COR-L47 (cell line): Measurements from ENCODE around the gene AGBL4.
A peak's percentile ranks its signal among the peaks of the same experiment; 100 is the strongest.

Source experiments
- DNase-seq: peaks from one replicate; lab custom pipeline; 2025; lab: John Stamatoyannopoulos, UW

Gene AGBL4

GRCh38 chr1:48887796-48888195 is 1136.0 kb downstream of the AGBL4 start:
- DNase-seq: no peak

- DNase-seq: no peak
Observed at GRCh38 chr1:48882020-48882419, 1141.7 kb downstream of the AGBL4 start.

- DNase-seq: no peak
Observed at GRCh38 chr1:48878191-48878940, 1145.4 kb downstream of the AGBL4 start.

GRCh38 chr1:48876330-48876785 is 1147.4 kb downstream of the AGBL4 start:
- DNase-seq: no peak

GRCh38 chr1:48875552-48876329 is 1148.0 kb downstream of the AGBL4 start:
- DNase-seq: no peak

- DNase-seq: no peak
Observed at GRCh38 chr1:48873944-48874343, 1149.8 kb downstream of the AGBL4 start.

- DNase-seq: peak; percentile 6
Observed at GRCh38 chr1:48870596-48870995, 1153.2 kb downstream of the AGBL4 start.

GRCh38 chr1:48869116-48869893 is 1154.4 kb downstream of the AGBL4 start:
- no peak for DNase-seq

GRCh38 chr1:48864913-48865312 is 1158.8 kb downstream of the AGBL4 start:
- no peak for DNase-seq

GRCh38 chr1:48859456-48859855 is 1164.3 kb downstream of the AGBL4 start:
- peak; percentile 92 for DNase-seq

- DNase-seq: no peak
Observed at GRCh38 chr1:48858200-48858920, 1165.4 kb downstream of the AGBL4 start.

- DNase-seq: no peak
Observed at GRCh38 chr1:48853006-48853405, 1170.7 kb downstream of the AGBL4 start.

GRCh38 chr1:48851638-48852037 is 1172.1 kb downstream of the AGBL4 start:
- DNase-seq: no peak

- no peak for DNase-seq
Observed at GRCh38 chr1:48848035-48848434, 1175.7 kb downstream of the AGBL4 start.

- no peak for DNase-seq
Observed at GRCh38 chr1:48846441-48846840, 1177.3 kb downstream of the AGBL4 start.

- DNase-seq: no peak
Observed at GRCh38 chr1:48844187-48844586, 1179.6 kb downstream of the AGBL4 start.

- no peak for DNase-seq
Observed at GRCh38 chr1:48841966-48842365, 1181.8 kb downstream of the AGBL4 start.

GRCh38 chr1:48841461-48841860 is 1182.3 kb downstream of the AGBL4 start:
- no peak for DNase-seq

- no peak for DNase-seq
Observed at GRCh38 chr1:48831120-48831978, 1192.4 kb downstream of the AGBL4 start.

- DNase-seq: no peak
Observed at GRCh38 chr1:48830715-48831114, 1193.0 kb downstream of the AGBL4 start.

- no peak for DNase-seq
Observed at GRCh38 chr1:48829446-48829845, 1194.3 kb downstream of the AGBL4 start.
